GM19193 (cell line): Measurements from ENCODE around the gene EXOC6B.

ENCODE experiments used
- POLR2A ChIP-seq: IDR thresholded peaks from 4 replicates; pipeline ENCODE4 v1.6.1; 2011; ENCODE audit not compliant: insufficient read depth, insufficient read length; ENCODE audit errors: extremely low read depth

EXOC6B gene

GRCh38 chr2:72819501-72819900 lies 6.3 kb downstream of the EXOC6B start:
- TF ChIP-seq POLR2A, result no peak

- TF ChIP-seq POLR2A, result no peak
Observed at GRCh38 chr2:72815655-72816278, 10.1 kb downstream of the EXOC6B start.

DNA sequence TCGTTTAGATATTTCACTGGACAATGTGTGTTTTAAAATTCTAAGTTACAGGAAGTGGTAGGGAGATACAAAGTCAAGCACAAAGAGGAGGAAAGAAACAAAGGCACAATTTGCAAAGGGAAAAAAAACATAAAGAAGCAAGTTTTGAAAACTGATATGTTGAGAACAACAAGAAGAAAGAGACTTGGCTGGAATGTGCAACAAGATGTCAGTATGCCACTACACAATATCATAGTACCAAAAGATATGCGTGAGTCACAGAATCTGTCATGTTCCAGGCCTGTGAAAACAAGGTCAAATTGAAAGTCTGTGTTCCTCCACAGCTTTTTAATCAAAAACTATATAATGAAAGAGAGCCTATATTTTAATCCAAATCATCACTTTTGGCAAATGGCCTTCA lies 12.0 kb downstream of the EXOC6B start:
- no peak for TF ChIP-seq POLR2A

DNA sequence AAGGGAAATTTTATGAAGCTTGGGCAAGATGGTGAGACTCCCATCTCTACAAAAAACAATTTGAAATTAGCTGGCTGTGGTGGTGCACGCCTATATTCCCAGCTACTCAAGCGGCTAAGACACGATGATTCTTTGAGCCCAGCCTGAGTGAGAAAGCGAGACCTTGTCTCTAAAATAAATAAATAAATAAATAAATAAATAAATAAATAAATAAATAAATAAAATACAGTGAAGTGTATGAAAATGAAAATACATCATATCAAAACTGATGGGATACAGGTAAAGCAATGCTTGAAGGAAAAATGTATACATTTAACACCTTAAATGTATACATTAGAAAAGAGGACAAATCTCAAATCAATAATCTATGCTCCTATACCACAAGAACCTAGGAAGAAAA lies 15.7 kb downstream of the EXOC6B start:
- no peak for TF ChIP-seq POLR2A

DNA sequence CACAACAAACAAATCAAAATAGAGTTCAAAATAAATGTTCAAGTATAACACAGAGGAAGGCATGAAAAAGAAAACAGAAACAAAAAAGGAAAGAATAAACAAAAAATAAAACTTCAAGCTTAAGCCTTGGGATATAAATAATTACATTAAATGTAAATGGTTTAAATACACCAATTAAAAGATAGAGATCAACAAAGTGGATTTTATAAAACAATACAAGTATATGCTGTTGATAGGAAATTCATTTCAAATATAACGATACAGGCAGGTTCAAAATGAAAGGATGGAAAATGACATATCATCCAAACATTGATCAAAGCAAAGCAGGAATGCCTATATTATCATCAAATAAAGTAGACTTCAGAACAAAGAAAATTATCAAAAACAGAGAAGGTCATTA lies 16.7 kb downstream of the EXOC6B start:
- TF ChIP-seq POLR2A, result no peak

GRCh38 chr2:72806280-72806945 lies 19.4 kb downstream of the EXOC6B start:
- no peak for TF ChIP-seq POLR2A

GRCh38 chr2:72803626-72804320 lies 22.1 kb downstream of the EXOC6B start:
- no peak for TF ChIP-seq POLR2A

- no peak for TF ChIP-seq POLR2A
Observed at GRCh38 chr2:72803151-72803550, 22.7 kb downstream of the EXOC6B start.

DNA sequence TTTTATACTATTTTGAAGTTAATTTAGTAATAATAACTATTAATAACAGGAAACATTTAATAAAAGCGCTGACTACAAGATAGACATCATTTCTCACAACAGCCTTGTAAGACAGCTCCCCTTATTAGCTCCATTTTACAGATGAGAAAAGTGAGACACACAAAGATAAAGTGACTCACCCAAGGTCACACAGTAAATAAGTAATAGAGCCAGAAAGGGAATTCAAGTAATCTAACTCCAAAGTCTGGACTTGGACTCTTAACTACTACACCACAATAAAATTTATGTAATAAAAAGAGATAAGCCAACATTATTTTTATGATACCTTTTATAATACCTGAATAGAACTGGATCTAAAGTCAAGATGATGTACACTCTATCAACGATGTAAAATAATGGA lies 25.3 kb downstream of the EXOC6B start:
- TF ChIP-seq POLR2A, result no peak

- TF ChIP-seq POLR2A, result no peak
Observed at GRCh38 chr2:72797740-72798139, 28.1 kb downstream of the EXOC6B start.

DNA sequence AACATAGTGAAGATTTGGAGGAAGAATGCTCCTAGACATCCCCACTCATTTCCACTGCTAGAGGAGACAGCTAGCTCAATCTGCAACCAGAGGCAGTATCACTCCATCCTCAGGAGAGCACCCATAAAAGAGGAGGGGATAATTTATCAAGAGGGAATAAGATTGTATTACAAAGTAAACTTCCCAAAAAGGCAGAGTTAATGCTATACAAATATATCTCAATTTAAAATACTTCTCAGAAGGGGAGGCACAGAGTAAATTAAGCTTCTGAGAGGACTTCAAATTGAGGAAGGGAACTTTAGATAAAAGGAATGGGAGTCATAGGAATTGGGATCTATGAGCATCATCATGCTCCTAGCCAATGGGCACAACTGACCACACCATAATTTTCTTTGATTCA lies 29.1 kb downstream of the EXOC6B start:
- TF ChIP-seq POLR2A, result no peak

DNA sequence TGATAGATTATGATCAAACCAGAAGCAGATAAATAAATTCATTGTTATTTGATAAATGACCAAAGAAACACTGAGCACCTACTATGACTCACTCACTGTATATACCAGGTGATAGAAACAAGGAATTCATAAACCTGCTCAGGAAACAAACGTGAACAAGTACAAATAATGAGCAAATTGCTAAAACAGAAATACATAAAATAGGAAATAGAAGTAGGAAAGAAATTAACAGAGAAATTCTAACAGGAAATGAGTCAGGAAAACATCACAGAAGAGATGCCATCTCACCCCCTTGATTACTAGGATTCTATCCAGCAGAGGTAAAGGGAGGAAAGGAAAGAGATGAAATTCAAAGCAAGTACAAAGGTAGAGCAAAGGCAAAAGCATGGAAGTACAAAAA lies 31.3 kb downstream of the EXOC6B start:
- TF ChIP-seq POLR2A, result no peak

DNA sequence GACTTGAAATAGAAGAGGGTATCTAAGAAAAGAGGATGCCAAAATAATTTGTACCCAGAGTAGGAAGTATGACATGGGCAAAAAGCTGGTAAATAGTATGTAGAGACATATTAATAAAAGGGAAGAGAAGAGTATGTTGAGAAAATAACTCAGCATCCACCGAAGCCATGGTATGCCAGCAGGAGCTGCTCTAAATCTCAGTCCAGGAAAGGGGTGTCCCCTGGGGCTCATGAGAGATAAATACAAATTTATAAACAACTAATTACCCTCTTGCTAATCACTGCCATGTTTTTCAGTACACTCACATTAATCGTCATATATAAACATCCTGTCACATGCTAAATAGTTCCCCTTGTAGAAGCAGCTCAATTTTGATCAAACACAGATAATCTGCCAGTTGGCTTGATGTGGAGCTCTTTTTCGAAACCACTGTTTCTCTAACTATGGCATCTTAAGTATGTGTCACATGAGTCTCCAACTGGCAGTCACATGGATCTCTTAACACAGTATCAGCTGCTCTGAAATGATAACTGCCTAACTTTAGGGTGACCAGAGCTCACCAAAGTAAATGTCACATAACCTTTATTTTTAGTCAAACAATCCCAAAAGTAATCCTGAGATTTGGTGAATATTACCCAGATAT lies 31.9 kb downstream of the EXOC6B start:
- TF ChIP-seq POLR2A, result no peak

- no peak for TF ChIP-seq POLR2A
Observed at GRCh38 chr2:72789241-72789640, 36.6 kb downstream of the EXOC6B start.

- no peak for TF ChIP-seq POLR2A
Observed at GRCh38 chr2:72788756-72789155, 37.1 kb downstream of the EXOC6B start.
